SK-N-SH treated with all-trans-retinoic acid at 6 μM for 48 hours (cell line): ENCODE data around the gene SPRED1.

ENCODE experiments used
- ATAC-seq: fragments of 200-7000 bp; cut with Tn5 transposase; 3 replicates; pipeline ENCODE4 v1.9.1; 2020; ENCODE audit warnings: mild to moderate bottlenecking, moderate library complexity
- ARNTL ChIP-seq: fragments of 450-650 bp; formaldehyde crosslinking; IDR thresholded peaks from 2 replicates; pipeline ENCODE4 v1.5.0; 2020; ENCODE audit warnings: low read depth, mild to moderate bottlenecking, moderate library complexity, borderline replicate concordance
- BACH2 ChIP-seq: fragments of 250-450 bp; sonication (Bioruptor Pico); IDR thresholded peaks from 2 replicates; pipeline ENCODE4 v1.9.0; 2021; ENCODE audit warnings: mild to moderate bottlenecking, borderline replicate concordance
- CSDC2 ChIP-seq: fragments of 250-450 bp; sonication (Bioruptor Pico); IDR thresholded peaks from 2 replicates; pipeline ENCODE4 v1.5.0; 2020; ENCODE audit warnings: mild to moderate bottlenecking, moderate library complexity
- ESRRG ChIP-seq: fragments of 250-450 bp; sonication (Bioruptor Pico); IDR thresholded peaks from 2 replicates; pipeline ENCODE4 v1.6.1; 2021; ENCODE audit warnings: mild to moderate bottlenecking
- ISL1 ChIP-seq: fragments of 250-450 bp; sonication (Bioruptor Pico); IDR thresholded peaks from 2 replicates; pipeline ENCODE4 v2.1.2; 2022; ENCODE audit warnings: mild to moderate bottlenecking, moderate library complexity
- OSR1 ChIP-seq: fragments of 250-450 bp; sonication (Bioruptor Pico); IDR thresholded peaks from 2 replicates; pipeline ENCODE4 v1.8.0; 2022; ENCODE audit warnings: moderate library complexity, mild to moderate bottlenecking, inconsistent platforms
- PPARA ChIP-seq: fragments of 250-450 bp; sonication (Bioruptor Pico); IDR thresholded peaks from 2 replicates; pipeline ENCODE4 v1.5.0; 2020; ENCODE audit warnings: mild to moderate bottlenecking, borderline replicate concordance
- SNAI2 ChIP-seq: fragments of 250-450 bp; sonication (Bioruptor Pico); IDR thresholded peaks from 2 replicates; pipeline ENCODE4 v1.5.0; 2020; ENCODE audit warnings: mild to moderate bottlenecking, moderate library complexity
- TCF4 ChIP-seq: fragments of 250-450 bp; sonication (Bioruptor Pico); IDR thresholded peaks from 2 replicates; pipeline ENCODE4 v1.8.0; 2021; ENCODE audit warnings: mild to moderate bottlenecking, moderate library complexity, borderline replicate concordance
- TOX ChIP-seq: fragments of 250-450 bp; sonication (Bioruptor Pico); IDR thresholded peaks from 2 replicates; pipeline ENCODE4 v1.8.0; 2021; ENCODE audit warnings: mild to moderate bottlenecking, moderate library complexity, borderline replicate concordance
- ZC3H10 ChIP-seq: fragments of 250-450 bp; sonication (Bioruptor Pico); IDR thresholded peaks from 2 replicates; pipeline ENCODE4 v1.5.1; 2021; ENCODE audit warnings: mild to moderate bottlenecking, moderate library complexity
- ZFP3 ChIP-seq: fragments of 250-450 bp; sonication (Bioruptor Pico); IDR thresholded peaks from 2 replicates; pipeline ENCODE4 v1.5.0; 2020; ENCODE audit warnings: mild to moderate bottlenecking, moderate library complexity
- ZNF565 ChIP-seq: fragments of 450-650 bp; formaldehyde crosslinking; conservative IDR thresholded peaks from 2 replicates; pipeline ENCODE4 v1.5.0; 2020; ENCODE audit warnings: low read depth, mild to moderate bottlenecking, moderate library complexity
- ZNF70 ChIP-seq: fragments of 450-650 bp; formaldehyde crosslinking; IDR thresholded peaks from 2 replicates; pipeline ENCODE4 v1.5.0; 2020; ENCODE audit warnings: mild to moderate bottlenecking, moderate library complexity
- ZNF8 ChIP-seq: fragments of 450-650 bp; formaldehyde crosslinking; IDR thresholded peaks from 2 replicates; pipeline ENCODE4 v1.5.0; 2020; ENCODE audit warnings: mild to moderate bottlenecking, moderate library complexity
- TF ChIP-seq, protein P1 (sequence below): fragments of 250-450 bp; sonication (Bioruptor Pico); IDR thresholded peaks from 2 replicates; pipeline ENCODE4 v1.5.0; 2020; ENCODE audit warnings: mild to moderate bottlenecking, moderate library complexity
- TF ChIP-seq, protein P2 (sequence below): fragments of 250-450 bp; sonication (Bioruptor Pico); IDR thresholded peaks from 2 replicates; pipeline ENCODE4 v1.8.0; 2020; ENCODE audit warnings: mild to moderate bottlenecking, moderate library complexity, borderline replicate concordance
- TF ChIP-seq, protein P3 (sequence below): fragments of 250-450 bp; sonication (Bioruptor Pico); IDR thresholded peaks from 2 replicates; pipeline ENCODE4 v1.5.1; 2020; ENCODE audit warnings: low read depth, mild to moderate bottlenecking, moderate library complexity
- TF ChIP-seq, protein P4 (sequence below): fragments of 250-450 bp; sonication (Bioruptor Pico); IDR thresholded peaks from 2 replicates; pipeline ENCODE4 v1.5.1; 2021; ENCODE audit warnings: mild to moderate bottlenecking, moderate library complexity
- TF ChIP-seq, protein P5 (sequence below): fragments of 250-450 bp; sonication (Bioruptor Pico); IDR thresholded peaks from 2 replicates; pipeline ENCODE4 v1.8.0; 2021; ENCODE audit warnings: low read depth, mild to moderate bottlenecking, moderate library complexity, borderline replicate concordance

SPRED1 gene

DNA sequence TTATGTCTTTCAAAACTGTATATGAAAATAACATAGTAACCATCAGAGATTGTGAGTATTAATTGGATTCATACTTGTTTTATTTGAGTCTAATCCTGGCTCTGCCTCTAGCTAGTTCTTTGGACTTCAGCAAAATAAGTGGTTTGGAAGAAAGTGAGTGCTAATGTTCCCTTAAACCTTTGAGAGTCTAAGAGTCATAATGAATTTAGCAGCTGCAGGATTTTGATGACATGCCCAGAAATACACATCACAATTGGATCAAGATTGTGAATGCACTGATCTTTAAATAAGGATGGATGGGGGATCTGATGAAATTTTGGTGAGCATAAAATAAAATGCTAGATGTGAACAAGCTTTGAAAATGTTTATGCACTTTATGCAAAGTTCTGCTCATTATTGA lies 121.4 kb downstream of the SPRED1 start:
- TF ChIP-seq, protein P1, sequence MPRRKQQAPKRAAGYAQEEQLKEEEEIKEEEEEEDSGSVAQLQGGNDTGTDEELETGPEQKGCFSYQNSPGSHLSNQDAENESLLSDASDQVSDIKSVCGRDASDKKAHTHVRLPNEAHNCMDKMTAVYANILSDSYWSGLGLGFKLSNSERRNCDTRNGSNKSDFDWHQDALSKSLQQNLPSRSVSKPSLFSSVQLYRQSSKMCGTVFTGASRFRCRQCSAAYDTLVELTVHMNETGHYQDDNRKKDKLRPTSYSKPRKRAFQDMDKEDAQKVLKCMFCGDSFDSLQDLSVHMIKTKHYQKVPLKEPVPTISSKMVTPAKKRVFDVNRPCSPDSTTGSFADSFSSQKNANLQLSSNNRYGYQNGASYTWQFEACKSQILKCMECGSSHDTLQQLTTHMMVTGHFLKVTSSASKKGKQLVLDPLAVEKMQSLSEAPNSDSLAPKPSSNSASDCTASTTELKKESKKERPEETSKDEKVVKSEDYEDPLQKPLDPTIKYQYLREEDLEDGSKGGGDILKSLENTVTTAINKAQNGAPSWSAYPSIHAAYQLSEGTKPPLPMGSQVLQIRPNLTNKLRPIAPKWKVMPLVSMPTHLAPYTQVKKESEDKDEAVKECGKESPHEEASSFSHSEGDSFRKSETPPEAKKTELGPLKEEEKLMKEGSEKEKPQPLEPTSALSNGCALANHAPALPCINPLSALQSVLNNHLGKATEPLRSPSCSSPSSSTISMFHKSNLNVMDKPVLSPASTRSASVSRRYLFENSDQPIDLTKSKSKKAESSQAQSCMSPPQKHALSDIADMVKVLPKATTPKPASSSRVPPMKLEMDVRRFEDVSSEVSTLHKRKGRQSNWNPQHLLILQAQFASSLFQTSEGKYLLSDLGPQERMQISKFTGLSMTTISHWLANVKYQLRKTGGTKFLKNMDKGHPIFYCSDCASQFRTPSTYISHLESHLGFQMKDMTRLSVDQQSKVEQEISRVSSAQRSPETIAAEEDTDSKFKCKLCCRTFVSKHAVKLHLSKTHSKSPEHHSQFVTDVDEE: no peak
- ATAC-seq: no peak

DNA sequence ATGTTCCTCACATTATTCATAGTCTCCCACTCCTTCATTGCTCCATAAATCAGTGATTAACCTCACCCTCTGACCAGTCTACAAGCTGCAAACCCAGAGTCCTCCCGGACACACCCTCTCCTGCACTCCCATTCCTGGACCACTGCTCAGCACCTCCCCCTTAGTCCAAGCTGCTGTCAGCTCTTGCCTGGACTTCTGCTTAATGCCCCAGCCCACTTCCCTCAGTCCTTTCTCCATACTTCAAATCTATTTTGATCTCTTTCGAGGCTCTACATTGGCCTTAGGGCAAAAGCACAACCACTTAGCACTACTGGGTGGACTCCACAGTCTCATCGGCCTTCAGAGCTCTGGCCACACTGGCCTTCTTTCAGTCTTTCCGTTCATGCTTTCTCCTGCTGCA lies 121.9 kb downstream of the SPRED1 start:
- TF ChIP-seq ARNTL (CRISPR knock-in tag): no peak
- TF ChIP-seq, protein P2, sequence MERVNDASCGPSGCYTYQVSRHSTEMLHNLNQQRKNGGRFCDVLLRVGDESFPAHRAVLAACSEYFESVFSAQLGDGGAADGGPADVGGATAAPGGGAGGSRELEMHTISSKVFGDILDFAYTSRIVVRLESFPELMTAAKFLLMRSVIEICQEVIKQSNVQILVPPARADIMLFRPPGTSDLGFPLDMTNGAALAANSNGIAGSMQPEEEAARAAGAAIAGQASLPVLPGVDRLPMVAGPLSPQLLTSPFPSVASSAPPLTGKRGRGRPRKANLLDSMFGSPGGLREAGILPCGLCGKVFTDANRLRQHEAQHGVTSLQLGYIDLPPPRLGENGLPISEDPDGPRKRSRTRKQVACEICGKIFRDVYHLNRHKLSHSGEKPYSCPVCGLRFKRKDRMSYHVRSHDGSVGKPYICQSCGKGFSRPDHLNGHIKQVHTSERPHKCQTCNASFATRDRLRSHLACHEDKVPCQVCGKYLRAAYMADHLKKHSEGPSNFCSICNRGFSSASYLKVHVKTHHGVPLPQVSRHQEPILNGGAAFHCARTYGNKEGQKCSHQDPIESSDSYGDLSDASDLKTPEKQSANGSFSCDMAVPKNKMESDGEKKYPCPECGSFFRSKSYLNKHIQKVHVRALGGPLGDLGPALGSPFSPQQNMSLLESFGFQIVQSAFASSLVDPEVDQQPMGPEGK (CRISPR knock-in tag): no peak
- TF ChIP-seq BACH2 (CRISPR knock-in tag): no peak
- TF ChIP-seq ZFP3 (CRISPR knock-in tag): no peak
- TF ChIP-seq, protein P1: no peak
- TF ChIP-seq, protein P3, sequence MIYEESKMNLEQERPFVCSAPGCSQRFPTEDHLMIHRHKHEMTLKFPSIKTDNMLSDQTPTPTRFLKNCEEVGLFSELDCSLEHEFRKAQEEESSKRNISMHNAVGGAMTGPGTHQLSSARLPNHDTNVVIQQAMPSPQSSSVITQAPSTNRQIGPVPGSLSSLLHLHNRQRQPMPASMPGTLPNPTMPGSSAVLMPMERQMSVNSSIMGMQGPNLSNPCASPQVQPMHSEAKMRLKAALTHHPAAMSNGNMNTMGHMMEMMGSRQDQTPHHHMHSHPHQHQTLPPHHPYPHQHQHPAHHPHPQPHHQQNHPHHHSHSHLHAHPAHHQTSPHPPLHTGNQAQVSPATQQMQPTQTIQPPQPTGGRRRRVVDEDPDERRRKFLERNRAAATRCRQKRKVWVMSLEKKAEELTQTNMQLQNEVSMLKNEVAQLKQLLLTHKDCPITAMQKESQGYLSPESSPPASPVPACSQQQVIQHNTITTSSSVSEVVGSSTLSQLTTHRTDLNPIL: no peak
- no peak for TF ChIP-seq ZNF70
- no peak for TF ChIP-seq CSDC2 (CRISPR knock-in tag)
- no peak for TF ChIP-seq ZNF8 (CRISPR knock-in tag)
- TF ChIP-seq, protein P4, sequence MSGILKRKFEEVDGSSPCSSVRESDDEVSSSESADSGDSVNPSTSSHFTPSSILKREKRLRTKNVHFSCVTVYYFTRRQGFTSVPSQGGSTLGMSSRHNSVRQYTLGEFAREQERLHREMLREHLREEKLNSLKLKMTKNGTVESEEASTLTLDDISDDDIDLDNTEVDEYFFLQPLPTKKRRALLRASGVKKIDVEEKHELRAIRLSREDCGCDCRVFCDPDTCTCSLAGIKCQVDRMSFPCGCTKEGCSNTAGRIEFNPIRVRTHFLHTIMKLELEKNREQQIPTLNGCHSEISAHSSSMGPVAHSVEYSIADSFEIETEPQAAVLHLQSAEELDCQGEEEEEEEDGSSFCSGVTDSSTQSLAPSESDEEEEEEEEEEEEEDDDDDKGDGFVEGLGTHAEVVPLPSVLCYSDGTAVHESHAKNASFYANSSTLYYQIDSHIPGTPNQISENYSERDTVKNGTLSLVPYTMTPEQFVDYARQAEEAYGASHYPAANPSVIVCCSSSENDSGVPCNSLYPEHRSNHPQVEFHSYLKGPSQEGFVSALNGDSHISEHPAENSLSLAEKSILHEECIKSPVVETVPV (CRISPR knock-in tag): no peak
- TF ChIP-seq, protein P5, sequence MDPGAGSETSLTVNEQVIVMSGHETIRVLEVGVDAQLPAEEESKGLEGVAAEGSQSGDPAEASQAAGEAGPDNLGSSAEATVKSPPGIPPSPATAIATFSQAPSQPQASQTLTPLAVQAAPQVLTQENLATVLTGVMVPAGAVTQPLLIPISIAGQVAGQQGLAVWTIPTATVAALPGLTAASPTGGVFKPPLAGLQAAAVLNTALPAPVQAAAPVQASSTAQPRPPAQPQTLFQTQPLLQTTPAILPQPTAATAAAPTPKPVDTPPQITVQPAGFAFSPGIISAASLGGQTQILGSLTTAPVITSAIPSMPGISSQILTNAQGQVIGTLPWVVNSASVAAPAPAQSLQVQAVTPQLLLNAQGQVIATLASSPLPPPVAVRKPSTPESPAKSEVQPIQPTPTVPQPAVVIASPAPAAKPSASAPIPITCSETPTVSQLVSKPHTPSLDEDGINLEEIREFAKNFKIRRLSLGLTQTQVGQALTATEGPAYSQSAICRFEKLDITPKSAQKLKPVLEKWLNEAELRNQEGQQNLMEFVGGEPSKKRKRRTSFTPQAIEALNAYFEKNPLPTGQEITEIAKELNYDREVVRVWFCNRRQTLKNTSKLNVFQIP (CRISPR knock-in tag): no peak
- no peak for TF ChIP-seq ISL1
- TF ChIP-seq SNAI2 (CRISPR knock-in tag): no peak
- TF ChIP-seq OSR1 (CRISPR knock-in tag): no peak
- no peak for TF ChIP-seq TOX
- TF ChIP-seq PPARA (CRISPR knock-in tag): no peak
- no peak for TF ChIP-seq ESRRG (CRISPR knock-in tag)
- TF ChIP-seq TCF4 (CRISPR knock-in tag): no peak
- ATAC-seq: no peak

DNA sequence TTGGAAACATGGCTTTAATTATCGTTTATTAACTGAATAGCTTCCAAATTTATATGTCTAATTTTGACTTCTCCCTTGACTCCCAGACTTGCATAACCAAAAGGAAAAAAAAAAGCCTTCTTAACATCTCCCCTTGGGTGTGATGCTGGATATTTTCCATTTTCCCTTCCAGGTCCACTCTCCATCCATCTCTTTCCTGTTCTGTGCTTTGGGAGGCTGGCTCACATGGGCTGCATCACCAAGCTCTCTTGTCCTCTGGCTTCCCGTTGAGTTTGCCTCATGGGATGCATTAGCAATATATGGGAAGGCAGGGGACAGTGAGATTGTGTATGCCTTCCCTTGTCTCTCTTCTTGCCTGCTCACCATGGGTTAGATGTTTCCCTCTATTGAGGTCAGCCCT lies 123.4 kb downstream of the SPRED1 start:
- no peak for ATAC-seq
- TF ChIP-seq ISL1 (no peak), ARNTL (CRISPR knock-in tag) (no peak), ZNF8 (CRISPR knock-in tag) (no peak), ESRRG (CRISPR knock-in tag) (no peak), ZC3H10 (CRISPR knock-in tag) (no peak), SNAI2 (CRISPR knock-in tag) (no peak), ZNF565 (CRISPR knock-in tag) (no peak), BACH2 (CRISPR knock-in tag) (no peak)
- TF ChIP-seq, protein P3: no peak
- TF ChIP-seq, protein P1: no peak
